Inflammatory macrophage treated with lipopolysaccharide for 4 hours (primary cell): ENCODE data around the gene OR6X1.
"Not testable (repeated sequence)": the region's sequence is repeated elsewhere in the genome, so short reads cannot be mapped to it uniquely, and the experiment has no call there.

Source experiments
- DNase-seq: peaks from one replicate; pipeline ENCODE4 v3.0.0-alpha.2; 2020

The OR6X1 gene

DNA sequence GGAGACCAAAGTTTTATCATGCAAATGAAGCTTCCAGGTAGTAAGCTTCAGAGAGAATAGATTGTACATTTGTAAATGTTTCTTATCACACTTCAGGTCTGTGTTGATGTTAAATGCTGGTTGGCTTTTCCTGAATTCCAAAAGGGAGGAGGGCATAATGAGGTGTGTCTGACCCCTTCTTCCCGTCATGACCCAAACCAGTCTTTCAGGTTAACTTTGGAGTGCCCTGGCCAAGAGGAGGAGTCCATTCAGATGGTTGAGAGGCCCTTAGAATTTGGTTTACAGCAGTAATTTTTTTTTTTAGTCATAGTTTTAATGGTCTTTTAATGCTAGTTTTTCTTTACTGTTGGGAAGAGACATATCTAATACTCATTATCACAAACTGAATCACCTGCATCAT, 2.5 kb downstream of the OR6X1 start:
- no peak for DNase-seq

DNA sequence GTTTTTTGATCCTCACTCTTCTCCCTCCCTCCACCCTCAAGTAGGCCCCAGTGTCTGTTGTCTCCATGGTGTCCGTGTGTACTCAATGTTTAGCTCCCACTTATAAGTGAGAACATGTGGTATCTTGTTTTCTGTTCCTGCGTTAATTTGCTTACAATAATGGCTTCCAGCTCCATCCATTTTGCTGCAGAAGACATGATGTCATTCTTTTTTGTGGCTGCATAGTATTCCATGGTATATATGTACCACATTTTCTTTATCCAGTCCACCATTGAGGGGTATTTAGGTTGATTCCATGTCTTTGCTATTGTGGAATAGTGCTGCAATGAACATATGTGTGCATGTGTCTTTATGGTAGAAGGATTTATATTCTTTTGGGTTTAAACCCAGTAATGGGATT, 6.0 kb downstream of the OR6X1 start:
- not testable (repeated sequence) for DNase-seq

DNA sequence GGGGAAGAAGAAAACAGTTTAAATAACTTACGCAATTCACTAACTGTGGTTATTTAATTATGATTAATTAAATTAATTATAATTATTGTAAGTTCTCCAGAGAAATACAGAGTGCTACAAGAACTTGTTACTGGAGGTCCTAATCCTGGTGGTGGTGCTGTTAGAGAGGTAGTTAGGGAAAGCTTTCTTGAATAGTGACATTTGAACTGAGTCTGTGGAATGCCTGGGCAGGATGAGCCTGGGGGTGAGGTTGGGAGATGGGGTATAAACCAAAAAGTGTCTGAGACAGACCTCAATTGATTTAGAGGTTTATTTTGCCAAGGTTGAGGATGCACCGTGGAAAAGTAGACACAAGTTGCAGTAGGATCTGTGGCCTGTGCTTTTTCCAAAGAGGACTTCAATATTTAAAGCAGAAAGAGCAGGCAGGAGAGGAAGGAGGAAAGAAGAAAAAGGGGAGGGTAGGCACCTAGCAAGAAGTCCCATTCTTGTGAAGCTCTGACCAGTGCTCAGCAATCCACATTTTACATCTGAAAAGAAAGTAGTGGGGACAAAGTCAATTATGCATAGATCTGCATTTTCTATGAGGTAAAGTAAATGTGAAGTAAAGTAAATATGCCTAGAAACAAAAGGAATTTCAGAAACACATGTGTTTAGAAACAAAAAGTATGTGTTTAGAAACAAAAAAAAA, 8.4 kb downstream of the OR6X1 start:
- no peak for DNase-seq

DNA sequence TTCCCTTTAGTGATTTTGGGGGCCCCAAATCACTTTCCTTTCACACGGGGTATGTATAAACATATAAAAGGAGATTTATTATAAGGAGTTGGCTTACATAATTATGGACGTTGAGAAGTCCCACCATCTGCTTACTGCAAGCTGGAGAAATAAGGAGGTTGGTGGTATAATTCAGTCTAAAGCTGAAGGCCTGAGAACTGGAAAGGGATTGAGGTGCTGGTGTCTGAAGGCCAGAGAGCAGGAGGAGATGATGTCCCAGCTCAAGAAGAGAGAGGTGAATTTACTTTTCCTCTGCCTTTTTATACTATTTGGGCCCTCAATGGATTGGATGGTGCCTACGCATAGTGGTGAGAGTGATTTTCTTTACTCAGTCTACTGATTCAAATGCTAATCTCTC, 11.6 kb downstream of the OR6X1 start:
- DNase-seq = no peak

DNA sequence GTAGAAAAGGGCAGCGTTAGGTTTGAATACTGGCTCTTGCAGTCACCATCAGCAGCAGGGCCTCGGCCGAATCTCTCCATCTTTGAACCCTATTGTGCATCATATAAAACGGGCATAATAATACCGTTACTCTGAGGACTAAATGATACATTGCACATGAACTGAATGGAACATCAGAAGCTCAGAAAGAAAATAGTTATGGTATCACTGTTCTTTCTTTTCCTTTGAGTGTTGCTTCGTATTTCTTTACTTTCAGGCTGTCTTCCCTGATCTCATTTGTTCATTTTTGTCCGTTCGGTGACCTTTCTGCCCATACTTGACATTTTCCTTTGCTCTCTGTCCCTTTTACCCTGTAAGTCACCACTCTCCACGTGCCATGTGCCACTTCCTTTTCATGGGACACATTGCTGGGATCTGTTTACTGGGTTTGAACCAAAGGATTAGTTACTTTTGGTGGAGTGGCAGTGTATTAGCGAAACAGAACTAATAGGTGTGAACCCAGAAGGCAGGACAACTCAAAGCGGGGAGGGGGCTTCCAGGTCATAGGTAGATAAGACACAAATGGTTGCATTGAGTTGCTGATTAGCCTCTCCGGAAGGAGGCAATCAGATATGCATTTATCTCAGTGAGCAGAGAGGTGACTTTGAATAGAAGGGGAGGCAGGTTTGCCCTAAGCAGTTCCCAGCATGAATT, 12.1 kb downstream of the OR6X1 start:
- DNase-seq = no peak

DNA sequence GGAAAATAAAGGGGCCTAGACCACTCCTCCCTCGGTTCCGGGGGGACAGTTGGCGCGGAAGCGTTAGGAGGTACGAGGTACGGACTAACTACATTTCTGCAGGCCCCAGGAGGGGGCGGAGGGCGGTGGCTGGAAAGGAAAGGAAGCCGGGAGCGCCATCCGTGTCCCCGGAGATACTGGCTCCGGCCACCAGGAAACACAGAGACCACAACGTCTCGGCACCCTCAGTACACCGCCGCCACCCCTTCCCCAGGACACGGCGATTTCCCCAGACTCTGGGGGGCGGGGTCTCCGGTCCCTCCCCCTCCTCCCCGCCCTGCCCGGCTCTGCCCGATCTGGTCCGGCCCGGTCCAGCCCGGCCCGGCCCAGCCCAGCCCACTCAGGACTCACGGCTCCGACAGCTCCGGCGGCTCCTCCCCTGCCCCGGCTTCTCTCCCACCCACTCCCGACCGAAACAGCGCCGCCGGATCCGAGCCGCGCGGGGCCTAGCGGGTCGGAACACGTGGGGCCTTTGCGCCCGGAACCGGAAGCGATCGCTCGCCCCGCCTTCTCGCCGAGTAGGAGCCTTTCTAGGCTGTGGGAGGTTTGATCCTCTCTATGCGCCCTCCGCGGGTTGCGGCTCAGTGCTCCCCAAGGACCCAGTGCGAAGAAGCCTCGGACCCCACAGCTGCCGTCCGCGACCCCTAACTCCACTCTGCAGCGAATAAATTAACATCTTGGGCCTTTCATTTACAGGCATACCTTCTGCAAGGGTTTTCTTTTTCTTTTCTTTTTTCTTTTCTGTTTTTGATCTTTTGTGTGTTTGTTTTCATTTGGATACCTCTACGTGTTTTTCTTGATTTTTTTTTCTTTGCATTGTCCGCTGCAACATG, 12.9 kb downstream of the OR6X1 start, which contains the start of gene ZNF202:
Gene ZNF202, minus strand, starts transcription at position 502 of the 872 bp plus-strand sequence. CDS start 10,772 bp downstream, outside the sequence.
- DNase-seq = peak; percentile 89

DNA sequence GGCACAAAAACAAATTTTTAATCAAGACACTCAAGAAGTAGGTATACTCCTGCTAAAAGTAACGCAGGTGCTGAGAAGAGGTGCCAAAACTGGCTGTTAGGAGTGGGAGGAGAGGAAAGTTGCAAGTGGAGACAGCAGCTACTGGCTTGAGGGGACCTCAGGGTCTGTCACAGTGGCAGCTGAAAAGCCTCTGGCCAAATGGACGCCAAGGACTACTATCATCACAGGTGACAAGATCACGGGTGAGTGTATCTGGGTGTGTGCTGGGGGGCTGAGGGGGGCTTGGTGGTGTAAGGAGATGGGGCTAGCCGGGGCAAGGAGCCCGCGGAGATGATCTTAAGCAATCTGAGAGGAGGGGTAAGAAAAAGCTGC, 13.5 kb downstream of the OR6X1 start:
- DNase-seq = peak; percentile 7

DNA sequence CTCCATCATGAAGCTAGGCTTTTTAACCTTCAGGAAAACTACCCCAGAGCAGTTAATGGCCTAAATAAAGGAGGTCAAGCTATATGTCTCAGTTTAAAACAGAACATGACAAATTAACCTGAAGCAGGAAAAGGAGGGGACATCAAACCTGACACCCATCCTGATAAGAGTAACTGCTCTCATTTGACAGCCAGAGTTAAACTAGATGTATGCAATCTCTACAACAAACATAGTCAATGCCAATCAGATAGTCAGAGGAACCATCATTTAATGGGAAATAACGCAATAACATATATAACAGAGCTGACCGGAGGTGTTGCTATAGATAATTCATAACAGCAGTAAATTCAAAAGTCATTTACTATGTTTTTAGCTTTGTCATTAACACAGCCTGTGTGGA, 15.9 kb downstream of the OR6X1 start:
- no peak for DNase-seq

DNA sequence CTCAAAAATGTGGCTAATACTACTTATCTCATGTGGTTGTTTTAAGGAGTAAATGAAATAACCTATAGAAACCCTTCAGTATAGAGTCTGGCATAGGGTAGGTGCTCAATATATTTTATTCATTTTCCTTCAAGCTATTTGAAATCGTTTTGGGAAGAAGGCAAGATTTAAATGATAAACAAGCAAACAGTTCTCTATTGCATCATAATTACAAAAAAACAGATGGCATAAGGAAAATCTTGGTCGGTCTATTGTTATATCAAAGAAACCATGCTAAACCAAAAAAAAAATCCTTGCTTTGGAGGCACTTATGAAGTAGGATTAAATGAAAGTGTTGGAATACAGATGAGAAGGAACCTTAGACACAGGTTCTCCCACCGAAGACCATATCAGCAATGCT, 17.5 kb downstream of the OR6X1 start:
- no peak for DNase-seq

DNA sequence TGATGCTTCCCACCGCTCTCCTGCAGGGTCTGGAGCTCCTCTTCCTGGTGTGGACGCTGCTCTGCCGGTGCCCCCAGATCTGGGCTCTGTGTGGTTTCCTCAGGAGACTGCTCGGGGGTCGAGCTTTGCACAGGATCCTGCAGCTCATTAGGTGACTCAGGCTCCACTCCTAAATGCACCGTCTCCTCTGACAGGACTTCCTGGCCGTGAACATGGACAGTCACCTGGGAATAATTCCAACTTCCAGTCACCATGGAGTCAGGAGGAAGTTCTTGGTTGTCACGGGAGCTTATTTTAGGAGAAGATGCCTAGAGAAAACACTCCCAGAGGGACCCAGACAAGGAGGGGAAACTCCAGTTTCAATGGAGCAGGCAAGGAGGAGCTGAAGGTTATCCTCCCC, 24.7 kb downstream of the OR6X1 start:
- DNase-seq = no peak

DNA sequence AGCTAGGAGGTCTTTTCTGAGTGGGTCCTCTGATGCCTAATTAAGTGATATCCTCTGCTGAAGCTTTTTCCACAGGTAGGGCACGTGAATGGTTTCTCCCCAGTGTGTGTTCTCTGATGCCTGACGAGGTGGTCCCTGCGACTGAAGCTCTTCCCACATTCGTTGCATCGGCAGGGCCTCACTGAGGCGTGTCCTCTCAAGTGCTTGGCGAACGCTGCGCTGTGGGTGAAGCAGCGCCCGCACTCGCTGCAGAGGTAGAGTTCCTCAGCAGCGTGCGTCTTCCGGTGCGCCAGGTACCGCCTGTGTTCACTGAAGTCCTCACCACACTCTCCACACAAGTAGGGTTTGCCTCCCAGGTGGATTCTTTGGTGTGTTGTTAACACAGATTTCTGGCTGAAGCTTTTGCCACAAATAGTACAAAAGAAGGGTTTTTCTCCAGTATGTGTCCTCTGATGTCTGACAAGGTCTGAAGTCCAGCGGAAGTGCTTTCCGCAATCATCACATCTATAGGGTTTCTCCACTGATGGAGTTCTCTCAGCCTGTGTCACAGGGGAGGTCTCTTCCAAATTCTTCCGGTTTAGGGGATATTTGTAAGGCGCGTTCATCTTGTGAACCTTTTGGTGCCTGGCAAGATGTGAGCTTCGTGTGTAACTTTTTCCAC, 28.2 kb downstream of the OR6X1 start:
- no peak for DNase-seq

DNA sequence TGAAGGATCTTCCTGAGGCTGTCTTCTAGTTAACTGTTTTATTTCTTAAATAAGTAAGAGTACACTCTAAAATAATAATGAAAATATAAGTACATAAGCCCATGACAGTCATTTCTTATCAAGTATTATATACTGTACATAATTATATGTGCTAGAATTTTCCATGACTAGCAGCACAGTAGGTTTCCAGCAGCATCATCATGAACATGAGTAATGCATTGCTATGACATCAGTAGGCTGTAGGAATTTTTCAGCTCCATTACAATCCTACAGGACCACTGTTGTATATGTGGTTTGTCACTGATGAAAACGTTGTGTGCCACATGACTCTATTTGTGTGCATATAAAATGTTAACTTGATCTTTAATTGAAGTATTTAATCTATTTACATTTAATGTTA, 34.9 kb downstream of the OR6X1 start:
- no peak for DNase-seq

DNA sequence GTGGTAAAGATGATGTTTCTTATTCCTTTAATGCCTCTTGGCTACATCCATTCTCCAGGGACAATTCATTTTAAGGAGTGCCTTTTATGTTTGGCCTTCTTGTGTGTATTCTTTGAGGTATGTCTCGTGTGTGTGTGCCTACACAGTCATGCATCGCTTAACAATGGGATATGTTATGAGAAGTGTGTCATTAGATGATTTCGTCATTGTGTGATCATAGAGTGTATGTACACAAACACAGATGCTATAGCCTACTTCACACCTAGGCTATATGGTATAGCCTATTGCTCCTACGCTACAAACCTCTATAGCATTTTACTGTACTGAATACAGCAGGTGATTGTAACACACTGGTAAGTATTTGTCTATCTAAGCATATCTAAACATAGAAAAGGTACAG, 35.8 kb downstream of the OR6X1 start:
- no peak for DNase-seq

DNA sequence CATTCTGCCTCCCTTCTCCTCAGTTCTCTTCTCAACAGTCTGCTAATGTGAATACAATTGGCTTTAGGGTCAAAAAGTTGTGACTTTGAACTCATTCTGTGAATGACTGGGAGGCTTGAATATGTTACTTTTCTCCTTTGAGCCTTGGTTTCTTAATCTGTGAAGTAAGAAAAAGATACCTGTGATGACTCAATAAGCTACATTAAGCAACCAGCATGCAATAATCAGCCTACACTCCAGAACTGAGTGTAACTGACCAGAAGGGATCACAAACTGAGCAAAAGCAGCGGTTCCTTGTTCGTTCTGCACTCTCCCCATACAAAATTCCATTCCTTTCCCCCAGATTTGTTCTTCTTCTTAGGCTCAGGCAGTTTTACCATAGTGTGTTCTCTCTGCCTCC, 36.3 kb downstream of the OR6X1 start:
- no peak for DNase-seq

DNA sequence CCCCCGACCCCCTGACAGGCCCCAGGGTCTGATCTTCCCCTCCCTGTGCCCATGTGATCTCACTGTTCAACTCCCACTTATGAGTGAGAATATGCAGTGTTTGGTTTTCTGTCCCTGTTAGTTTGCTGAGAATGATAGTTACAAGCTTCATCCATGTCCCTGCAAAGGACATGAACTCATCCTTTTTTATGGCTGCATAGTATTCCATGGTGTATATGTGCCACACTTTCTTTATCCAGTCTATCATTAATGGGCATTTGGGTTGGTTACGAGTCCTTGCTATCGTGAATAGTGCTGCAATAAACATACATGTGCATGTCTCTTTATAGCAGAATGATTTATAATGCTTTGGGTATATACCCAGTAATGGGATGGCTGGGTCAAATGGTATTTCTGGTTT, 41.7 kb downstream of the OR6X1 start:
- DNase-seq = not testable (repeated sequence)

DNA sequence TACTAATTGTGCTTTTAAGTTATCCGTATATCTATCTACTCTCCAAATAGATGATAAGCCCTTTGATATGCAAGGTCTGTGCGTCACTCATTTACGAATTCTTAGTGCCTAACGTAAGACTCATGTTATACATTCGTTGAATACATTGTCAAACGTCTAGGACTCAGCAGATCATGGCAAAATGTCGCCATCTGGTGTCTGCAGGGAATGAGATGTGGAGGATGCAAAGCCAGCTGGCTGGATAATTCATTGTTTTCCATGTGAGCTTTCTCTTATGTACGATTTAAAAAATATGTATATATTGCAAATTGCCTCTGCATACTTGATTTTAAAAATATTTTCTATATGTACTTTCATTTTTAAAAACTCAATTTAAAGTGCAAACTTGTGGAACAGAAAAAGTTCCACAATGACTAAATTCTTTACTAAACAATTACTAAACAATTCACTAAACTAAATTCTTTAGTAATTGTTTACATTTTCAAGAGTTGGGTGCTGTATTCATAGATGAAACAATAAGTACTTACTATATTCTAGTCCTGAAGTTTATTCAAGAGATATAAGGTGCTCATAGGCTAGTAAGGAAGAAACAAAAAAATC, 46.6 kb downstream of the OR6X1 start:
- peak; percentile 54 for DNase-seq

DNA sequence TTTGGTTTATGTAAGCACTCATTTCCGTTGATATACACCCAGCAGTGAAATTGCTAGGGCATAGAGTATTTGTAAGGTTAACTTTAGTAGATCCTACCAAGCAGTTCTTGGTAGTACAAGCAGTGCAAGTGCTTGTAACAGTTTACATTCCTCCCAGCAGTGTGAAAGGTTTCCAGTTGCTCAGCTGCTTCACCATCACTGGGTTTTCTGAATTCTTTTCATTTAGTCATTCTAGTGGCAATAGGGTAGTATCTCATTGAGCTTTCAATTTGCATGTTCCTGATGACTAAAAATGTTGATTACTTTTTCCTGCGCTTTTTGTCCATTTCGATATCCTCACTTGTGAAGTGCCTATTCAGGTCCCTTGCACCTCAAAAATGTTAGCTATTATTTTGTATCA, 47.1 kb downstream of the OR6X1 start:
- no peak for DNase-seq

DNA sequence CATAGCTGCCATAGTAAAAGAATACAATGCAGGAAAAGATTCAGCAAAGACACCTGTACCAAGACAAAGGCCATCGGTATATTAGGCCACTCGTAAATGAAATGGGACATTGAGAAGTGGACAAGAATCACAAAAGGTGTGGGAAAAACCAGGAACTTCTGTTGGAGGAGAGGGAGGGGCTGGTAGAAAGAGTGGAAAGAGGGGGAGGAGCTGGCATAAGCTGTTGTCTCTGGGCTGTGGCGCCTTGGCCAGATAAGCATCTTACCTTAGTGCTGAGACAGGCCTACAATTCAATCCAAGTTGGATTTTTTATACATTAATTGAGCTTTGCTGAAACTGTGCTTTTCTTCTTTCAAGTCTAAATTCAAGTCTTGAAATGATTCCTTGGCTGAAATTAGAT, 50.0 kb downstream of the OR6X1 start:
- DNase-seq = no peak
